ENCODE results near the gene CTSG.
"Not testable (repeated sequence)": the region's sequence is repeated elsewhere in the genome, so short reads cannot be mapped to it uniquely, and the experiment has no call there.

CTSG gene

GRCh38 chr14:24542346-24542936 is 33.6 kb downstream of the CTSG start:
- no peak for FAIRE-seq

- FAIRE-seq = no peak
Observed at GRCh38 chr14:24535737-24536136, 40.3 kb downstream of the CTSG start.

GRCh38 chr14:24534286-24534685 is 41.8 kb downstream of the CTSG start:
- FAIRE-seq = no peak

- FAIRE-seq = not testable (repeated sequence)
Observed at GRCh38 chr14:24525877-24526620, 50.0 kb downstream of the CTSG start.

Data from A204.1 (cell line).